CD4-positive, alpha-beta T cell treated with Interleukin-21 for 1 hour (primary cell): ENCODE results near the gene XRCC2.

Experiments used
- DNase-seq: peaks from one replicate; pipeline ENCODE4 v3.0.0-alpha.2; 2020

The XRCC2 gene

DNA sequence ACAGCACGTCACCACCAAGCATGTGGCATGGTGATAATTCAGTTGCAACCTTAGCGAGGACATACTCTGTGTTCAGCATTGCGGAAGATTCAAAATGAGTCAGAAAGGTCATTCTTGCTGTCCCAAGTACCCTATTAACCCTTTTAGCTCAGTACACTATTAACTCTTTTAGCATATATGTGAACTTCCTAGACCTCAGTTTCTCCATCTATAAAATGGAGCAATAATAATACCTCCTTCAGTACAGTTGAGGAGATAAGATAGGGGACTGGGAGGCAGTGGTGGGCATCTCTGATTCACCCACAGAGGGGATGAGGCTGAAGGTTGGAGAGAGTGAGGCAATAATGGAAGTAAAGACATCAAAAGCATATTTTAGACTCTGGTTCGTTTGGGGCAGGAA is 67.3 kb downstream of the XRCC2 start:
- DNase-seq, result no peak

DNA sequence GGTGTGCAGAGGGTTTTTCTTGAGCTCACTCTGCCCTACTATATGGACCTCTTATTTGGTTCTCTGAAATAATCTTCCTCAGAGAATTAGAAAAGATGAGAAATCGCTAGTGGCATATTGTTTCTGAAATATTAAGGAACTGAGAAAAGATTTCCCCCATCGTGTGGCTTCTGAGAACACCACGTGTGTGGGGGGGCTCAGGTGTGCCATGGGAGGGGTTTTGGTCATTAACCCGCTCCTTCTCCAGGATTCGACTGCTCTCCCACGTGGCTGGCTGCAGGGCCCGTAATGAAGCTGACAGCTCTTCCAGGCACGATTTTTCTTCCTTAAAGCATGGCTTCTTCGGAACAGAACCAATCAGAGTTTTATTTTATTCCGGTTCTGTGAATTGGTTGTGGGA is 67.7 kb downstream of the XRCC2 start:
- DNase-seq, result no peak

DNA sequence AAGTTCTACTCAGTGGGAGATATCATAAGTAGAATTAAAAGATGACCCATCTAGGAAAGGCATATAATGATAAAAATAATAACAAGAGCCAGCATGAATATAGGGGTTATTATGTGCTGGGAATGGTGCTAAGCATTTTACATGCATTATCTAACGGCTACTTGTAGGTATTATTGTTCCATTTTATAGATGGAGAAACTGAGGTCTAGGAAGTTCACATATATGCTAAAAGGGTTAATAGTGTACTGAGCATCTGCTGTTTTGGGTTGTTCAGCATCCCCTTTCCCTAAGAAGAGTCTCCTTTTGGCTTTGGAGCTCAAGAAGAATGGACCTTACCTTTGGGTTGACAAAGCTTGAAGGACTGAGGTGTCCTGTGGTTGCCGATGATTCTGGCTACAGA is 68.9 kb downstream of the XRCC2 start:
- no peak for DNase-seq

DNA sequence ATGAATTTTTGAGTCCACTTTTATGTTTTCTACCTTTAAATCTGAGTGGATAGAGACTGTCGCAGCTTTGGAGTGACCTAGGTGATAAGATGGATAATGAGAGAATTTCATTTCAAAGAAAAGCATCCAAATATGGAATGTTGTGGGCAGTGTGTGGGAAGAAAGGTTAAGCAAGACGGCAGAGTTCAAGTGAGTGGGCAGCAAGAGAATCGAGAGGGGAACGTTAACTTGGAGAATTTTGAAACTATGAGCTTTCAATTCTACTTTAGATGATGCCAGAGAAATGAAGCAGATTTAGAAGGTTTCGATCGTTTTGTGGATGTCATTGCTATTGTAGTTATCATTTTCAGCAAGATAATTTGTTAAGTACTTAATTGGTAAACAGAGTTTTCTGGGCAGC is 73.0 kb downstream of the XRCC2 start:
- no peak for DNase-seq

DNA sequence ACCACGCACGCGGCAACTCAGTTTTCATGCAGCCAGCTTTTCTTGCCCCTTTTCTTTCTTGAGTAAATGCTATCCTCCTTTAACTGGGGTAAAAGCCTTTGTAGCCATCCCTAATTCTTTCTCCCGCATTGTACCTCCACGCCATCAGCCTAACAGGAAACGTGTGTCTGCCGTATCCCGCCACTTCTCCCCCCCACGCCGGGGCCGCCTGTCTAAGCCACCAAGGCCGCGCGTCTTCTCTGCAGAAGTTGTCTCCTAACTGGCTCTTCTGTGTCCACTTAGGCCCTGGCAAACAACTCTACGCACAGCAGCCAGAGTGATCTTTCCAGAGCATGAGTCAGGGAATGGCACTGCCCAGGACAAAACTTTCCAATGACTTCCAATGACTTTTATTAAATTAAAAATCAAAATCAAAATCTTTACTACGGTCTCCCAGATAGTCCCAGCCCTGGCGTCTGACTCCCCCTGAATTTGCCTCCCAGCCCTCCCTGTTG is 74.6 kb downstream of the XRCC2 start:
- no peak for DNase-seq

DNA sequence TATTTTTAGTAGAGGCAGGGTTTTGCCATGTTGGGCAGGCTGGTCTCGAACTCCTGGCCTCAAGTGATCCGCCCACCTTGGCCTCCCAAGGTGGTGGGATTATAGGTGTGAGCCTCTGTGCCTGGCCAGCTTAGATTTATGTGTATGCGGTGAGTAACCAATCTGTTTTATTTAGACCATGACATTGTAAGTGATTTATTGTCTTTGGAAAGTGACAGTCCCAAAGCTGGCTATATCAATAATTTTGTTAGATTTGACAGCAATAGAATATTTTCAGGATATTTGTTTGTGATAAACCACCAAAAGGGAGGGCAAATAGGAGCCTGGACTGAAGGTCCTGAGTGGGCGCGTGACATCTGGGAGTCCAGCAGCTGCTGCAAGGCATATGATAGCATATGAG is 75.7 kb downstream of the XRCC2 start:
- DNase-seq, result no peak

DNA sequence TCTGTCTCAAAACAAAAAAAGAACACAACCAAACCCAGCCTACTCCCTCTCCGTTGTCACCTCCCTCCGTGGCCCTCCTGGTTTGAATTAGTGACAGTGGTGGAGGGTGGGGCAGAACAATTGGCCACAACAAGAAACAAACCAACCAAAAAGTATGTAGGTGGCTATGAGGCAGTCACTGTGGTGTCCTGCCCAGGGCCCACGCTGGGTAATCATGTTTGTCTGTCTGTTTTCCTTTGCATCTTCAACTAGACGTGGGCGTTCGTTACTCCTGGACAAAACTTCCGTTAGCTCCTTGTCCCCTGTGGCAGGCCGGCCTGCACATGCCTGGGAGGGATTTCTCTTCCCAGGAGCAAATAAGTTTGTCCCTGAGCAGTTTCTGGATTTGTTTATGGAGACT is 78.4 kb downstream of the XRCC2 start:
- DNase-seq, result no peak

DNA sequence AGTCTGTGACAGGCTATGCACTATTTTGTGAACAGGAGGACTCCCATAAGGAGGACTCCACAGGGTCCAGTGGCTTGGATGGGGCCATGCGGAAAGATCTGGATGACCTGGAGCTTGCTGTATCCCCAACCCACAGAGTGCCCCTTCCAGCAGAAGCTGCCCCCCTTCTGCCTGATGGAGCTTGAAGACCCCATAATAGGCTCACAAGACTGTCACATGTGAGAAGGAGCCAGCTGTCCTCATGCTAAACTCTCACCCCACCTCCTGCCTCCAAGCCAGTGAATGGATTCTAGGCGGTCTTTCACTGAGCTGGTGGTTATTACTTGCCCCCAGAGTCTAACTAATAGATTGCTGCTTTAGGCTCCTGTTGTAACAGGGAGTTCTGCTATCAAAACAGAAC is 79.1 kb downstream of the XRCC2 start:
- no peak for DNase-seq
